CD1c-positive myeloid dendritic cell (primary cell): ENCODE data around the gene CNGA3.
"Not testable (repeated sequence)": the region's sequence is repeated elsewhere in the genome, so short reads cannot be mapped to it uniquely, and the experiment has no call there.

ENCODE experiments used
- DNase-seq: peaks from one replicate; pipeline ENCODE4 v3.0.0-alpha.2; 2016; ENCODE audit errors: extremely low spot score

CNGA3 gene

GRCh38 chr2:98403878-98404277 lies 57.6 kb downstream of the CNGA3 start:
- DNase-seq = no peak

DNA sequence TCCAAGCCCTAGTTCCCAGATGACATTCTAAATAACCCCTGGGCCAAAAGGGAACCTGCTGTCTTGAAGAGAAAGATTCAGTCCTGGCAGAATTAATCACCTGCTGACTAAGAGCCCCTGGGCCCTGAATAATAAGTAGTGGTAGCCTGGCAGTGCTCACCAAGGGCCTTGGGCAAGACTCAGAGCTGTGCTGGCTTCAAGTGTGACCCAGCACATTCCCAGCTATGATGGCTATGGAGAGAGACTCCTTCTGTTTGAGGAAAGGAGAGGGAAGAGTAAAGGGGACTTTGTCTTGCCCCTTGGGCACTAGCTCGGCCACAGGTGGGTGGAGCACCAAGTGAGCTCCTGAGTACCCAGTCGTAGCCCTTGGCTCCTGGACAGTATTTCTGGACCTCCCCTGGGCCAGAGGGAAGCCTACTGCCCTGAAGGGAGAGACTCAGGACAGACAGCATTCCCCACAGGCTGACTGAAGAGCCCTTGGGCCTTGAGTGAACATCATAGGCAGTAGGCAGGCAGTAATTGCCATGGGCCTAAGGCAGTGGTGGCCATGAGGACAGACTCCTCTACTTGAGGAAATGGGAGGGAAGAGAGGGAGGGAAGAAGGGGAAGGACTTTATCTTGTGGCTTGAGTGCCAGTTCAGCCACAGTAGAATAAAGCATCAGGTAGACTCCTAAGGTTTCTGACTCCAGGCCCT lies 58.4 kb downstream of the CNGA3 start:
- no peak for DNase-seq

- DNase-seq = no peak
These were observed 59.0 kb downstream of the CNGA3 start for GRCh38 chr2:98405301-98405700.

DNA sequence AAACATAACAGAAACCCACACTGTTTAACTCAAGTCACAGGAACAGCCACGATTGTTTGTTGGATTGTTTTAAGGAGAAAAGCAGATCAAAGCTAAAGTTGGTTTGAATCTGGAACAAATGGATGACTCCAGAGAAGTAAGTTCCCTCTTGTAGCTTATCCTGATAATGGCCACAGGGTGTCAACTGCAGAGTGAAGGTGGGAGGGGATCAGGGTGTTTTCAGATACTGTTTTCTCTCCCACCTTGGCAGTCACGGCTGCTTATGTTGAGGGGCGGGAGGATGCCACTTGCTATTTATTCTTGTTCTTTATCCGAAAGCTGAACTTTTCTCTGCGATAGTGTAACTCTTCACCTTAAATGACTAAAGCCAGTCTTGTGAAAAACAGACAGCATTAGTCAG lies 61.9 kb downstream of the CNGA3 start:
- peak; percentile 3 for DNase-seq

GRCh38 chr2:98412751-98413458 lies 66.6 kb downstream of the CNGA3 start:
- DNase-seq = peak; percentile 83

- DNase-seq = not testable (repeated sequence)
These were observed 68.0 kb downstream of the CNGA3 start for GRCh38 chr2:98414246-98414645.

DNA sequence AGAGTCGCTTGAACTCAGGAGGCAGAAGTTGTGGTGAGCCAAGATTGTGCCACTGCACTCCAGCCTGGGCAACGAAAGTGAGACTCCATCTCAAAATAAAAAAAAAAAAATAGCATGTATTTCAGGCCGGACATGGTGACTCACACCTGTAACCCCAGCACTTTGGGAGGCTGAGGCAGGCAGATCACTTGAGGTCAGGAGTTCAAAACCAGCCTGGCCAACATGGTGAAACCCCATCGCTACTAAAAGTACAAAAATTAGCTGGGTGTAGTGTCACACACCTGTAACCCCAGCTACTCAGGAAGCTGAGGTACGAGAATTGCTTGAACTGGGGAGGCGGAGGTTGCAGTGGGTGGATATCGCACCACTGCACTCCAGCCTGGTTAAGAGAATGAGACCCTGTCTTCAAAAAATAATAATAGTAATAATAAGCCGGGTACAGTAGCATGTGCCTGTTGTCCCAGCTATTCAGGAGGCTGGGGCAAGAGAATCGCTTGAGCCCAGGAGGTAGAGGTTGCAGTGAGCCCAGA lies 69.5 kb downstream of the CNGA3 start:
- DNase-seq = not testable (repeated sequence)

- no peak for DNase-seq
These were observed 70.3 kb downstream of the CNGA3 start for GRCh38 chr2:98416383-98417159.

- DNase-seq = no peak
These were observed 73.3 kb downstream of the CNGA3 start for GRCh38 chr2:98419544-98419943.

DNA sequence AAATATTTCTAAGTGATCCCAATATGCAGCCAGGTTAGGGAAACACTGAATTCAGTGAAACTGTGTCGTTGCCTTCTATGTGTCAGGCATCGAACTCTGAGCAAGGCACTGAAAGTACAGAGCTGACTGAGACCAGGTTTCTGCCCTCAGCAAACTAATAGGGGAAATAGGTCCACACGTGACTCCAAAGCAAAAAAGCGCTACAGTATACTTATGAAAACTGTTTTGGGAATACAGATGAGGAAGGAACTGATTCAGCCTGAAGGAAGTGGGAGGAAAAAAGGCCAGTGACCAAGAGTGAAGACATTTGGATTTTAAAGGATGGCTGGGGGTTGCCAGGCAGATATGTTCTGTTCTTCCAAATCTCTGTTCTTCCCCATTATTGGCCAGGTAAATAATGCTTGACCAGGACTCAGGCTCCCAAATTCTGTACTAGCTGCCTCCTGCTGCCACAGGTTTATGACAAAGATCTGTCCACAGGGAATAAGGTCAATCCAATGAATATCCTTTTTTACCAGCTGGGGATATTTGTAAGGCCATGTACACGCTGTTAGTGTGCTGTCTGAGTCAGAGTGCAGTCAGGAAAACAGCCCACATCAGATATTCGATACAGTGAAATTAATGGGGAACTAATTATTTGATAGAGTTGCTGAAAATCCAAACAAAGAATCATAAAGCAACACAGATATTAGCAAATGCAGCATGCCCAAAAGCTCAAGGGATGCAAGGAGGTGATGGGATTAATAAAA lies 73.9 kb downstream of the CNGA3 start:
- peak; percentile 75 for DNase-seq

DNA sequence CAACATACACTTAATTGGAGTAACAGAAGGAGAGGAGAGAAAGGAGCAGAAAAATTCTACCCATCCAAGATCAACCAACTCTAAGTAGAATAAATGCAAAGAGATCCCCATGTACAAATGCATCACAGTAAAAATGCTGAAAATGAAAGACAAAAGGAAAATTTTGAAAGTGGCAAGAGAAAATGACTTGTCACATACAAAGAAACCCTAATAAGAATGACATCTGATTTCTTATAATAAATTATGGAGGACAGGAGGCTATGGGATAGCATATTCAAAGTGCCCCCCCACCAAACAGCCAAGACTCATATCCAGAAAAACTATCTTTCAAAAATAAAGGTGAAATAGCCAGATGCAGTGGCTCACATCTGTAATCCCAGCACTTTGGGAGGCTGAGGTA lies 76.2 kb downstream of the CNGA3 start:
- DNase-seq = no peak

GRCh38 chr2:98426771-98427170 lies 80.5 kb downstream of the CNGA3 start:
- DNase-seq = no peak

- DNase-seq = no peak
These were observed 85.9 kb downstream of the CNGA3 start for GRCh38 chr2:98432145-98432544.

DNA sequence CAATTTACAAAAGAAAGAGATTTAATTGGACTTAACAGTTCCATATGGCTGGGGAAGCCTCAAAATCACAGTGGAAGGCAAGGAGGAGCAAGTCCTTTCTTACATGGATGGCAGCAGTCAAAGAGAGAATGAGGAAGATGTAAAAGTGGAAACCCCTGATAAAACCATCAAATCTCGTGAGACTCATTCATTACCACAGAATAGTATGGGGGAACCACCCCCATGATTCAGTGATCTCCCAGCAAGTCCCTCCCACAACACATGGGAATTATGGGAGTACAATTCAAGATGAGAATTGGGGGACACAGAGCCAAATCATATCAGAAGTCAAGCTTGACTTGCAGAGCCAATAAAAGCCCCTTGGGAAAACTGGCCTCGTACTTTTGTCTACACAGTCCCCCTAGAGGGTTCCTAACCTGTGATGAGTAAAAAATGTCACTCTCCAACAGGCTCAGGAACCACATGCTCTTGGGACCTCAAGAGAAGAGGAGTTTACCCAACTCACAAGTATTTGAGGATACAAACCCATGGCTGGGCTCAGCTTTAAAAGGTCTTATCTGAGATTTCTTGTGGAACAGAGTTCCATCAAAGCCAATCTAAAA lies 87.2 kb downstream of the CNGA3 start:
- no peak for DNase-seq

DNA sequence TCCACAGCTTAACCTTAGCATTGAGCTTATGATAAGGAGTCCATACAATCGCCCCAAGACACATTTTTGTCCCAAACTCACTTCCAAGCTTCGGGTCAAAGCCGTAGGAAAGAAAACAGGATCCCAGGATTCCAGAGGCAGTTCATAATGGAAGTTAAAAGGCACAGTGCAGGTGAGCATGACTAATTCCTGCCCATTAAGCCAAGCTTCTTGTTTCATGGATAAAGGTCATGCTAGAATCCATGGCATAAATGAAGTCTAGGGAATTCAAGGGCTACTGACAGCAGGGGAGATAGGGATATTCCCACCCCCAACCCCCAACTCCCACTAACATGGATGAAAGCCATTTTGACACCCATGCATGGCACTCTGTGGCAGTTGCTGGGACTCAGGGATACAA lies 88.2 kb downstream of the CNGA3 start:
- DNase-seq = no peak

DNA sequence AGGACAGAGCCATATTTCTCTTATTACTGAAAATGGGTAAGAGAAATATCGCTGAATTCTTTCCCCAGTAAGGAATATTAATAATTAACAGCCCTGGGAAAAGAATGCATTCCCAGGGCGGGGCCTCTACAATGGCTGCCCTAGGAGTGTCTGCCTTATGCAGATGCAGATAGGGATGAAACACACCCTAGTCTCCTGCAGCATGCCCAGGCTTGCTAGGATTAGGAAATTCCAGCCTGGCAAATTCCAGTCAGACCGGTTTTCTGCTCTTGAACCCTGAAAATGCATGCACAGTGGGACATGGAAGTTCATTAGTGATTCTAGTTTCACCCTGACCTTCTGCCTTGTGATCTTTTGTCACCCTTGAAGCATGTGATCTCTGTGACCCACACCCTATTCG lies 89.4 kb downstream of the CNGA3 start:
- not testable (repeated sequence) for DNase-seq

DNA sequence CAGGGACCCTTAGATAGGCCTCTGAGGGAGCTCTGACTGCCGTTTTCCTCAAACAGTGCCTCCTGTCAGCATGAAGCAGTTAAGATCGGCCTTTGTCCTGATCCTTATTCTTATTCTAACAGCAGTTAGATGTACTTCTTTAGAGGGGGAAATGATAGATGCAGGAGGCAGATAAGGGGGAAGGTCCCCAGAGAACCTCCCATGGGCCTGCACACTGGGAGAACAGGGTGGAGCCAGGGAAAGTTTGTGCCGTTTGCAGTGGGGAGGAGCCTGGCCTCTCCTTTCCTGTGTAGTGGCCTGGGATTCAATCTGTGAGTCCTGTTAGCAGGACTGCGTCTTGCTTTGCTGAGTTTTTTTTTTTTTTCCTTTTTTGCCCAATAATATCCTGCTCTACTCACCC lies 90.5 kb downstream of the CNGA3 start:
- no peak for DNase-seq

DNA sequence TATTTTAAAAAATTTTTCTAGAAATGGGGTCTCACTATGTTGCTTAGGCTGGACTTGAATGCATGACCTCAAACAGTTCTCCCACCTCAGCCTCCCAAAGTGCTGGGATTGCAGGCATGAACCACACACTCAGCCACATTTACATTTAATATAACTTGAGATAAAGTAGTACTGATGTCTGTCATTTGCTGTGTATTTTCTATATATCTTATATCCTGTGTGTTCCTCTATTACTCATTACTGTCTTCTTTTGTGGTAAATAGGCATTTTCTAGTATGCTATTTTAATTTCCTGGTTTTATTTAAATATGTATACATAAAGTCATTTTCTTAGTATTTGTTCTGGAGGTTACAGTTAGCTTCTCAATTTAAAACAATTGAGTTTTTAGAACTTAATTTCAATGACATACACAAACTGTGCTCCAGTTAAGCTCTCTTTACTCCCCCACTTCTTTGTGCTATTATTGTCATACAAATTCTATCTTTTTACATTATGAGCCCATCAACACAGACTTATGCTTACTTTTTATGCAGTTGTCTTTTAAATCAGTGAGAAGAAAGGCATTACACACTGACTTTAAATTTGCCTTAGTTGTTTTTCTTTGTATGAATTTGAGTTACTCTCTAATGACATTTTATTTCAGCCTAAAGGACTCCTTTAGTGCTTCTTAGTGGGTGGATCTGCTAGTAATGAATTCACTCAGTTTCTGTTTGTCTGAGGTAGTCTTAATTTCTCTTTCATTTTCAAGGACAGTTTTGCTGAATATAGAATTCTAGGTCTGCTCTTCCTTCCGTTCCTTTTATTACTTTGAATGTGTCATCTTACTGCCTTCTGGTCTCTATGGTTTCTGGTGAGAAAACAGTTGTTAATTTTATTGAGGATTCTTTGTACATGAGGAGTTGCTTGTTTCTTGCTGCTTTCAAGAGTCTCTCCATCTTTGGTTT lies 92.2 kb downstream of the CNGA3 start:
- peak; percentile 17 for DNase-seq

DNA sequence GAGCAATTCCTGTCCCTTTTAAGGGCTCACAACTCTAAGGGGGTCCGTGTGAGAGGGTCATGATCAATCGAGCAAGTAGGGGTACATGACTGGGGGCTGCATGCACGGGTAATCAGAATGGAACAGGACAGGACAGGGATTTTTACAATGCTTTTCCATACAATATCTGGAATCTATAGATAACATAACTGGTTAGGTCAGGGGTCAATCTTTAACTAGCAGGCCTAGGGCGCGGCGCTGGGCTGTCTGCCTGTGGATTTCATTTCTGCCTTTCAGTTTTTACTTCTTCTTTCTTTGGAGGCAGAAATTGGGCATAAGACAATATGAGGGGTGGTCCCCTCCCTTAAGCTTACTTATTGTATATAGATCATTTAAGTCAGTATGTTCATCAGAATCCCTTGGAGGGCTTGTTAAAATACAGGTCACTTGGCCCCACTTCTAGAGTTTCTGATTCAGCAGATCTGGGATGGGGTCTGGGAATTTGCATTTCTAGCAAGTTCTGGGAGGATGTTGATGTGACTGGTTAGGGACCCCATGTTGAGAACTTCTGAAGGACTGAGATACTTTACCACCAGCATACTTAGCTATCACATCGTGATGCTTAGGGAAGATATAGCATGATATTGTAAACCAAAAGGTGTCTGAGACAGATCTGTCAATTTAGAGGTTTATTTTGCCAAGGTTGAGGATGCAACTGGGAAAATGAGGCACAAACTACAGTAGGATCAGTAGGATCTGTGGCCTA lies 95.6 kb downstream of the CNGA3 start:
- DNase-seq = no peak

DNA sequence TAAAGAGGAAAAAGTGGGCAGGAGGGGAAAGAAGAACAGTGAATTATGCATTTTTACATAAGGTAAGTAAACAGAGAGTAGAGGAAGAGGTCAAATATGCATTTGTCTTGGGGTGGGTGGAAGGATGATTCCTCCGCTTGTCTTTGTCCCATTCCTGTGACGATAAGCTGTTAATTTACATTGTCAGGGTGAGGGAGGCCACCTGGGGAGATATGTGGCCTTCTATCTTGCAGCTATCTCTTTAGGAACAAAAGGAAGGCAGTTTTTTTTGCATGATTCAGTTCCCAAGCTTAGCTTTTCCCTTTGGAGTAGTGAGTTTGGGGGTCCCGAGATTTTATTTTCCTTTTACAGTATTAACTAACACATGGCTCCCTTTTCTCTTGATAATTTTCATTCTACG lies 96.2 kb downstream of the CNGA3 start:
- no peak for DNase-seq
